ENCODE results near the gene TIRAP. TPM values are rescaled to one million over a fixed set of nuclear protein-coding genes. Genes with fewer than 3 reads are reported as not detected.

Gene TIRAP
- total RNA-seq, 1 experiment from 2014 or later = 5.6 TPM

DNA sequence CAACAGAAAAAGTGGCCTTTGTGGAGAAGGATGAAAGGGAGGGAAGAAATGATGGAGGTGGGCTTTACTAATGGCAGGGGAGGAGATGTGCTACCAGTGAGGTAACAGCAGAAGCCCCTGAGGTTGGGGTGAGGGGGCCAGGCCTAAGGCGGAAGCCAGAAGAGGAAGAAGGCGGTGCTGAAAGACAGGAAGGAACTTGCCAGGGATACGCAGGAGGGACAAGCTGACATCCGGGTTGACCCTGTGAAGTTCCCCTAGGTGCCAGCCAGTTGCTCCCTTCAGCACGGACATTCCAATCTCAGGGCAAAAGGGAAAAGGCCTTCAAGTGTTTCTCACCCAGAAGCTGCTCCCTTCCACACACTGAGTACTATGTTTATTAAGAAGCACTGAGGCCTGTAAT lies 2.3 kb upstream of the TIRAP start (continued):
- TF ChIP-seq, protein P1, sequence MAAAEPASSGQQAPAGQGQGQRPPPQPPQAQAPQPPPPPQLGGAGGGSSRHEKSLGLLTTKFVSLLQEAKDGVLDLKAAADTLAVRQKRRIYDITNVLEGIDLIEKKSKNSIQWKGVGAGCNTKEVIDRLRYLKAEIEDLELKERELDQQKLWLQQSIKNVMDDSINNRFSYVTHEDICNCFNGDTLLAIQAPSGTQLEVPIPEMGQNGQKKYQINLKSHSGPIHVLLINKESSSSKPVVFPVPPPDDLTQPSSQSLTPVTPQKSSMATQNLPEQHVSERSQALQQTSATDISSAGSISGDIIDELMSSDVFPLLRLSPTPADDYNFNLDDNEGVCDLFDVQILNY (CRISPR knock-in tag; IDR thresholded peaks at IDR 0.05) = no peak
- TF ChIP-seq, protein P2, sequence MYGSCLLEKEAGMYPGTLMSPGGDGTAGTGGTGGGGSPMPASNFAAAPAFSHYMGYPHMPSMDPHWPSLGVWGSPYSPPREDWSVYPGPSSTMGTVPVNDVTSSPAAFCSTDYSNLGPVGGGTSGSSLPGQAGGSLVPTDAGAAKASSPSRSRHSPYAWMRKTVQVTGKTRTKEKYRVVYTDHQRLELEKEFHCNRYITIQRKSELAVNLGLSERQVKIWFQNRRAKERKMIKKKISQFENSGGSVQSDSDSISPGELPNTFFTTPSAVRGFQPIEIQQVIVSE (CRISPR knock-in tag; IDR thresholded peaks at IDR 0.05; ENCODE audit: borderline replicate concordance) = no peak
- TF ChIP-seq, protein P3, sequence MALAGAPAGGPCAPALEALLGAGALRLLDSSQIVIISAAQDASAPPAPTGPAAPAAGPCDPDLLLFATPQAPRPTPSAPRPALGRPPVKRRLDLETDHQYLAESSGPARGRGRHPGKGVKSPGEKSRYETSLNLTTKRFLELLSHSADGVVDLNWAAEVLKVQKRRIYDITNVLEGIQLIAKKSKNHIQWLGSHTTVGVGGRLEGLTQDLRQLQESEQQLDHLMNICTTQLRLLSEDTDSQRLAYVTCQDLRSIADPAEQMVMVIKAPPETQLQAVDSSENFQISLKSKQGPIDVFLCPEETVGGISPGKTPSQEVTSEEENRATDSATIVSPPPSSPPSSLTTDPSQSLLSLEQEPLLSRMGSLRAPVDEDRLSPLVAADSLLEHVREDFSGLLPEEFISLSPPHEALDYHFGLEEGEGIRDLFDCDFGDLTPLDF (CRISPR knock-in tag; IDR thresholded peaks at IDR 0.05) = no peak
- TF ChIP-seq FOXP1 (CRISPR knock-in tag; IDR thresholded peaks at IDR 0.05; ENCODE audit: borderline replicate concordance) (no peak), ZBTB21 (CRISPR knock-in tag; IDR thresholded peaks at IDR 0.05; ENCODE audit: borderline replicate concordance) (no peak)
- TF ChIP-seq, protein P4, sequence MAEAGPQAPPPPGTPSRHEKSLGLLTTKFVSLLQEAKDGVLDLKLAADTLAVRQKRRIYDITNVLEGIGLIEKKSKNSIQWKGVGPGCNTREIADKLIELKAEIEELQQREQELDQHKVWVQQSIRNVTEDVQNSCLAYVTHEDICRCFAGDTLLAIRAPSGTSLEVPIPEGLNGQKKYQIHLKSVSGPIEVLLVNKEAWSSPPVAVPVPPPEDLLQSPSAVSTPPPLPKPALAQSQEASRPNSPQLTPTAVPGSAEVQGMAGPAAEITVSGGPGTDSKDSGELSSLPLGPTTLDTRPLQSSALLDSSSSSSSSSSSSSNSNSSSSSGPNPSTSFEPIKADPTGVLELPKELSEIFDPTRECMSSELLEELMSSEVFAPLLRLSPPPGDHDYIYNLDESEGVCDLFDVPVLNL (CRISPR knock-in tag; IDR thresholded peaks at IDR 0.05; ENCODE audit: borderline replicate concordance, low read depth) = no peak

DNA sequence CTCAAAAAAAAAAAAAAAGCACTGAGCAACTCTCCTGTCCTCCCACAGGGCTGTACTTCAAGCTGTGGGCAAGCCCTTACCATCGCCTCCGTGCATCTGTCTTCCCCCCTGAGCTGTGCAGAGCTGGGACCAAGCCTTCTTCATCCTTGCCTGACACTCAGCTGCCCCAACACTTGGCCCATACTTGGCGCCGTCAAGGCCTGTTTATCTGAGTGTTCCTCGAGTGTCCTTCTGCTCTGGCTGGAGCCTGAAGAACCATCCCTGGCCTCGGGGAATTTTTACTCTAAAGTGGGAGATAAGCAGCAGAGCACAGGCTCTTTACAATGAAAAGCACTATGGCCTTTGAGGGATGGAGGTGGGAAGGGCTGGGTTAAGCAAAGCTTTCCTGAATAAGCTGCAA lies 1.6 kb upstream of the TIRAP start:
- POLR2A ChIA-PET = interaction anchor here (1.2 kb wide), 1 partner anchor 12 kb away, joined by 4 read pairs; the partner anchor contains the start of genes FOXRED1 and SRPRA
- TF ChIP-seq GABPB1 (CRISPR knock-in tag; IDR thresholded peaks at IDR 0.05) = no peak
- TF ChIP-seq EMX1 (CRISPR knock-in tag; IDR thresholded peaks at IDR 0.05) = no peak
- TF ChIP-seq, protein P5, sequence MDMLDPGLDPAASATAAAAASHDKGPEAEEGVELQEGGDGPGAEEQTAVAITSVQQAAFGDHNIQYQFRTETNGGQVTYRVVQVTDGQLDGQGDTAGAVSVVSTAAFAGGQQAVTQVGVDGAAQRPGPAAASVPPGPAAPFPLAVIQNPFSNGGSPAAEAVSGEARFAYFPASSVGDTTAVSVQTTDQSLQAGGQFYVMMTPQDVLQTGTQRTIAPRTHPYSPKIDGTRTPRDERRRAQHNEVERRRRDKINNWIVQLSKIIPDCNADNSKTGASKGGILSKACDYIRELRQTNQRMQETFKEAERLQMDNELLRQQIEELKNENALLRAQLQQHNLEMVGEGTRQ (CRISPR knock-in tag; IDR thresholded peaks at IDR 0.05) = no peak
- no peak overlapping the region for H3K27ac Mint-ChIP-seq
- H3K4me3 Mint-ChIP-seq = peak overlapping the region; percentile 88; the same call in 1 of the 2 replicates
- peaks cover 16% of the 10 kb centered on the region for H3K36me3 Mint-ChIP-seq
- H3K27me3 Mint-ChIP-seq (ENCODE audit: low read depth) = peaks cover 30% of the 10 kb centered on the region
- H3K4me1 Mint-ChIP-seq = peaks cover 14% of the 10 kb centered on the region
- CTCF ChIA-PET = interaction anchor here (1.8 kb wide), 1 partner anchor 12 kb away, joined by 6 read pairs; no protein-coding TSS in a partner anchor
- no peaks in the 10 kb centered on the region for H3K9me3 Mint-ChIP-seq
- DNase-seq (ENCODE audit: low spot score) = no peak
- no peak for ATAC-seq

DNA sequence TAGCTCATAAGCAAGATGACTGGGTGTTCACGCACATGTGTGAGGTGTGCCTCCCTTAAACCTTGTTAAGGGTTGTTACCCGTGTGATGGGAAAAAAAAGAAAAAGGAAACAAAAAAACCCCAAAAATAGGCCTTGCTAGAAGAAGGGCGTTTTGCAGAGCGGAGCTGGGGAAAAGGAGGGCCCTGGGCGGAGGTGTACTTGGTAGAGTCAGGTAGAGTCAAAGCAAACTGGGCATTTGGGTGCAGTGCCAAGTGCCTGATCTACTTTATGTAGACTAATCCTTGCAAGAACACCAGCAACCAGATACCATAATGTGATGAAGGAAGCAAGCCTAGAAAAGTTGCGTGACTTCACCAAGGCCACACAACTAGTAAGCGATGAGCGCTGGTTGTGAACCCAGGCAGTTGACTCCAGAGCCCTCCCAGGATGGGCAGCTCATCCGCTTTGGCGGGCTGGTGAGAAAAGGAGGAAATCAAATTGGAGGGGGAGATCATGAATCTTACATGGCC lies 1.2 kb upstream of the TIRAP start:
- Mint-ChIP-seq H3K4me1 (peaks cover 14% of the 10 kb centered on the region), H3K9me3 (no peaks in the 10 kb centered on the region), H3K36me3 (peaks cover 16% of the 10 kb centered on the region), H3K4me3 (peak overlapping the region; percentile 88), H3K27ac (no peak overlapping the region), H3K27me3 (ENCODE audit: low read depth) (peaks cover 30% of the 10 kb centered on the region)
- ATAC-seq (no peak), DNase-seq (ENCODE audit: low spot score) (no peak)
- CTCF ChIA-PET = interaction anchor here (1.8 kb wide), 1 partner anchor 11 kb away, joined by 6 read pairs; no protein-coding TSS in a partner anchor
- TF ChIP-seq TP53 (CRISPR knock-in tag; IDR thresholded peaks at IDR 0.05) (no peak), CBFB (CRISPR knock-in tag; IDR thresholded peaks at IDR 0.05; ENCODE audit: low read depth) (no peak), GTF2I (CRISPR knock-in tag; conservative IDR thresholded peaks at IDR 0.05) (no peak), ZNF671 (CRISPR knock-in tag; IDR thresholded peaks at IDR 0.05) (no peak), JAZF1 (CRISPR knock-in tag; IDR thresholded peaks at IDR 0.05) (no peak), RELA (CRISPR knock-in tag; IDR thresholded peaks at IDR 0.05; ENCODE audit: borderline replicate concordance) (no peak), NFATC4 (CRISPR knock-in tag; IDR thresholded peaks at IDR 0.05) (no peak), SMAD3 (CRISPR knock-in tag; IDR thresholded peaks at IDR 0.05; ENCODE audit: borderline replicate concordance) (no peak), NR2C2 (CRISPR knock-in tag; IDR thresholded peaks at IDR 0.05) (no peak), FOXJ3 (CRISPR knock-in tag; IDR thresholded peaks at IDR 0.05; ENCODE audit: borderline replicate concordance) (no peak)
- TF ChIP-seq, protein P6, sequence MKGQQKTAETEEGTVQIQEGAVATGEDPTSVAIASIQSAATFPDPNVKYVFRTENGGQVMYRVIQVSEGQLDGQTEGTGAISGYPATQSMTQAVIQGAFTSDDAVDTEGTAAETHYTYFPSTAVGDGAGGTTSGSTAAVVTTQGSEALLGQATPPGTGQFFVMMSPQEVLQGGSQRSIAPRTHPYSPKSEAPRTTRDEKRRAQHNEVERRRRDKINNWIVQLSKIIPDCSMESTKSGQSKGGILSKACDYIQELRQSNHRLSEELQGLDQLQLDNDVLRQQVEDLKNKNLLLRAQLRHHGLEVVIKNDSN (CRISPR knock-in tag; IDR thresholded peaks at IDR 0.05) = no peak
- POLR2A ChIA-PET = interaction anchor here (1.2 kb wide), 1 partner anchor 13 kb away, joined by 4 read pairs; the partner anchor contains the start of genes FOXRED1 and SRPRA

Measured in WTC11 (cell line).